Neural cell (in vitro differentiated cells): ENCODE results near the gene QARS1. TPM values are rescaled to one million over a fixed set of nuclear protein-coding genes. Genes with fewer than 3 reads are reported as not detected.

Experiments
- H2AFZ ChIP-seq: fragments of 200-600, 300-800 bp; sonication (generic), shearing (Covaris generic); 2 replicates; pipeline ENCODE4 v1.6.0; 2014; ENCODE audit warnings: low read depth, mild to moderate bottlenecking, antibody characterized with exemption, low read length, moderate library complexity
- H3F3A ChIP-seq: fragments of 200-600 bp; shearing (Covaris generic); 2 replicates; pipeline ENCODE4 v1.6.1; 2016; ENCODE audit warnings: mild to moderate bottlenecking, moderate library complexity, mixed read lengths, antibody characterized with exemption, low read length; ENCODE audit not compliant: insufficient read depth, poor library complexity, severe bottlenecking
- H3K27ac ChIP-seq: fragments of 200-600, 300-800 bp; sonication (generic), shearing (Covaris generic); 2 replicates; pipeline ENCODE4 v1.5.1; 2014; ENCODE audit warnings: mild to moderate bottlenecking, low read length, moderate library complexity
- H3K27me3 ChIP-seq: fragments of 300-800, 200-600 bp; sonication (generic), shearing (Covaris generic); 2 replicates; pipeline ENCODE4 v1.6.0; 2014; ENCODE audit warnings: mild to moderate bottlenecking, low read depth, low read length, moderate library complexity; ENCODE audit not compliant: insufficient read depth
- H3K36me3 ChIP-seq: fragments of 300-800, 200-600 bp; sonication (generic), shearing (Covaris generic); 2 replicates; pipeline ENCODE4 v1.5.1; 2014; ENCODE audit warnings: mild to moderate bottlenecking, antibody characterized with exemption, low read length, moderate library complexity; ENCODE audit not compliant: insufficient read depth
- H3K4me2 ChIP-seq: fragments of 300-800, 200-600 bp; sonication (generic), shearing (Covaris generic); 2 replicates; pipeline ENCODE4 v1.6.0; 2014; ENCODE audit warnings: mild to moderate bottlenecking, low read length
- H3K4me3 ChIP-seq: fragments of 300-800, 200-600 bp; sonication (generic), shearing (Covaris generic); 2 replicates; pipeline ENCODE4 v1.5.1; 2014; ENCODE audit warnings: mild to moderate bottlenecking, low read length, moderate library complexity
- H3K79me2 ChIP-seq: fragments of 200-600 bp; shearing (Covaris generic); replicated peaks from 2 replicates; pipeline ENCODE4 v1.6.0; 2014; ENCODE audit warnings: mild to moderate bottlenecking, low read length, moderate library complexity; ENCODE audit not compliant: insufficient read depth
- H3K9ac ChIP-seq: fragments of 300-800, 200-600 bp; sonication (generic), shearing (Covaris generic); 2 replicates; pipeline ENCODE4 v1.6.1; 2016; ENCODE audit warnings: mild to moderate bottlenecking, low read length, mixed read lengths
- H3K9me2 ChIP-seq: fragments of 200-600 bp; shearing (Covaris generic); 2 replicates; pipeline ENCODE4 v1.6.1; 2016; ENCODE audit warnings: mild to moderate bottlenecking, low read length, mixed read lengths; ENCODE audit not compliant: insufficient read depth
- H3K9me3 ChIP-seq: fragments of 200-600, 300-800 bp; sonication (generic), shearing (Covaris generic); 2 replicates; pipeline ENCODE4 v1.6.1; 2016; ENCODE audit warnings: mild to moderate bottlenecking, mixed run types, low read length, moderate library complexity, mixed read lengths
- H4K20me1 ChIP-seq: fragments of 200-600 bp; shearing (Covaris generic); 2 replicates; pipeline ENCODE4 v1.6.1; 2016; ENCODE audit warnings: mild to moderate bottlenecking, mixed run types; ENCODE audit not compliant: insufficient read depth
- CTCF ChIP-seq: fragments of 450-650 bp; IDR thresholded peaks from 2 replicates; pipeline ENCODE4 v1.5.1; 2014; ENCODE audit warnings: antibody characterized with exemption, mild to moderate bottlenecking, moderate library complexity; ENCODE audit not compliant: poor library complexity, severe bottlenecking
- EP300 ChIP-seq: fragments of 450-650 bp; conservative IDR thresholded peaks from 2 replicates; pipeline ENCODE4 v1.6.1; 2014; ENCODE audit warnings: antibody characterized with exemption, mild to moderate bottlenecking, moderate library complexity; ENCODE audit not compliant: poor library complexity, severe bottlenecking
- EZH2 ChIP-seq: fragments of 200-600, 300-800 bp; shearing (Covaris generic), sonication (generic); IDR thresholded peaks from 2 replicates; pipeline ENCODE4 v1.6.1; 2014; ENCODE audit warnings: antibody characterized with exemption, low read length, borderline replicate concordance, mild to moderate bottlenecking; ENCODE audit not compliant: insufficient read depth, poor library complexity, severe bottlenecking
- MXI1 ChIP-seq: fragments of 450-650 bp; conservative IDR thresholded peaks from 2 replicates; pipeline ENCODE4 v1.6.1; 2014; ENCODE audit warnings: antibody characterized with exemption, mild to moderate bottlenecking; ENCODE audit not compliant: poor library complexity, severe bottlenecking
- POLR2AphosphoS5 ChIP-seq: IDR thresholded peaks from 2 replicates; pipeline ENCODE4 v1.6.1; 2012
- RAD21 ChIP-seq: fragments of 450-650 bp; conservative IDR thresholded peaks from 2 replicates; pipeline ENCODE4 v1.6.1; 2014; ENCODE audit warnings: antibody characterized with exemption, mild to moderate bottlenecking, moderate library complexity
- REST ChIP-seq: IDR thresholded peaks from 2 replicates; pipeline ENCODE4 v1.6.1; 2012; ENCODE audit warnings: borderline replicate concordance
- SMC3 ChIP-seq: fragments of 450-650 bp; conservative IDR thresholded peaks from 2 replicates; pipeline ENCODE4 v1.6.1; 2014; ENCODE audit warnings: antibody characterized with exemption, mild to moderate bottlenecking, moderate library complexity; ENCODE audit not compliant: poor library complexity
- TAF1 ChIP-seq: IDR thresholded peaks from 2 replicates; pipeline ENCODE4 v1.6.1; 2012; ENCODE audit warnings: low read depth
- polyA plus RNA-seq: library from polyadenylated mRNA; depleted of rRNA; stranded (reverse); fragments of >200 nt; gene quantifications from 2 replicates; pipeline ENCODE4 v1.2.3, GENCODE V29; 2014

Gene QARS1
- polyA plus RNA-seq, 1 donor from 2014 or later, result 174 TPM

- Histone ChIP-seq H3K9me3 (no peaks in the 10 kb centered on the region), H2AFZ (no peak overlapping the region), H3K9ac (no peak overlapping the region), H3K9me2 (no peaks in the 10 kb centered on the region), H4K20me1 (no peaks in the 10 kb centered on the region), H3F3A (no peaks in the 10 kb centered on the region), H3K36me3 (no peaks in the 10 kb centered on the region), H3K27ac (no peak overlapping the region), H3K27me3 (no peaks in the 10 kb centered on the region), H3K79me2 (peaks cover 51% of the 10 kb centered on the region), H3K4me3 (no peak overlapping the region), H3K4me2 (no peak overlapping the region)
- no peak for TF ChIP-seq RAD21
Measured at GRCh38 chr3:49081429-49081828, 23.1 kb downstream of the QARS1 start.

- no peaks in the 10 kb centered on the region for H3F3A ChIP-seq
- H3K4me2 ChIP-seq, result no peak overlapping the region
- no peak overlapping the region for H3K4me3 ChIP-seq
- peaks cover 44% of the 10 kb centered on the region for H3K79me2 ChIP-seq
- H3K36me3 ChIP-seq, result peaks cover 3% of the 10 kb centered on the region
- no peak overlapping the region for H3K9ac ChIP-seq
- no peaks in the 10 kb centered on the region for H3K9me3 ChIP-seq
- no peak overlapping the region for H3K27ac ChIP-seq
- no peaks in the 10 kb centered on the region for H3K9me2 ChIP-seq
- TF ChIP-seq REST (no peak), CTCF (no peak), MXI1 (no peak), RAD21 (no peak), POLR2AphosphoS5 (no peak), EP300 (no peak), SMC3 (no peak)
- H2AFZ ChIP-seq, result no peak overlapping the region
- H3K27me3 ChIP-seq, result no peaks in the 10 kb centered on the region
- no peaks in the 10 kb centered on the region for H4K20me1 ChIP-seq
Measured at GRCh38 chr3:49079270-49079669, 25.3 kb downstream of the QARS1 start.

GRCh38 chr3:49076646-49077045, 27.9 kb downstream of the QARS1 start:
- no peaks in the 10 kb centered on the region for H3K27me3 ChIP-seq
- no peaks in the 10 kb centered on the region for H3K9me2 ChIP-seq
- H3K4me2 ChIP-seq, result no peak overlapping the region
- no peak for TF ChIP-seq EZH2
- TF ChIP-seq RAD21, result no peak
- no peak for TF ChIP-seq REST
- no peak for TF ChIP-seq MXI1
- no peak for TF ChIP-seq POLR2AphosphoS5
- TF ChIP-seq CTCF, result no peak
- TF ChIP-seq TAF1, result no peak
- no peak for TF ChIP-seq SMC3
- no peak for TF ChIP-seq EP300
- H3K27ac ChIP-seq, result no peak overlapping the region
- H3K36me3 ChIP-seq, result peaks cover 3% of the 10 kb centered on the region
- no peaks in the 10 kb centered on the region for H3F3A ChIP-seq
- peaks cover 28% of the 10 kb centered on the region for H3K79me2 ChIP-seq
- no peaks in the 10 kb centered on the region for H3K9me3 ChIP-seq
- H4K20me1 ChIP-seq, result no peaks in the 10 kb centered on the region
- H3K9ac ChIP-seq, result no peak overlapping the region
- no peak overlapping the region for H2AFZ ChIP-seq
- H3K4me3 ChIP-seq, result no peak overlapping the region
